SK-N-MC (cell line): ENCODE measurements around the gene FOXF2.

Source experiments
- DNase-seq: peaks from one replicate; pipeline ENCODE4 v3.0.0-alpha.2; 2011; ENCODE audit warnings: low read depth, low spot score
- H3K27ac ChIP-seq: fragments of 200-600 bp; sonication (generic); 2 replicates; pipeline ENCODE4 v1.5.1; 2016; ENCODE audit warnings: mixed run types
- H3K36me3 ChIP-seq: fragments of 200-600 bp; sonication (generic); 2 replicates; pipeline ENCODE4 v1.6.1; 2017; ENCODE audit warnings: antibody characterized with exemption, low read length, mixed read lengths; ENCODE audit not compliant: insufficient read depth
- H3K4me3 ChIP-seq: fragments of 200-600 bp; sonication (generic); 2 replicates; pipeline ENCODE4 v1.5.1; 2016
- H3K9ac ChIP-seq: fragments of 200-600 bp; sonication (generic); 2 replicates; pipeline ENCODE4 v1.8.0; 2017; ENCODE audit warnings: mixed run types, mixed read lengths; ENCODE audit not compliant: insufficient read length
- H3K9me3 ChIP-seq: fragments of 200-600 bp; sonication (generic); 2 replicates; pipeline ENCODE4 v1.6.1; 2017; ENCODE audit warnings: low read depth, mild to moderate bottlenecking, antibody characterized with exemption, low read length, moderate library complexity, mixed read lengths
- EZH2 ChIP-seq: fragments of 200-600 bp; sonication (generic); IDR thresholded peaks from one replicate; pipeline ENCODE4 v1.6.1; 2017; ENCODE audit warnings: antibody characterized with exemption
- FOXP2 ChIP-seq: optimal IDR thresholded peaks from 2 replicates; pipeline ENCODE3; 2011; ENCODE audit warnings: mild to moderate bottlenecking, moderate library complexity; ENCODE audit not compliant: insufficient read depth; ENCODE audit errors: extremely low read length, control extremely low read depth
- POLR2AphosphoS5 ChIP-seq: IDR thresholded peaks from 2 replicates; pipeline ENCODE4 v1.6.1; 2012; ENCODE audit warnings: mild to moderate bottlenecking, low read depth, low read length, borderline replicate concordance

FOXF2 gene

DNA sequence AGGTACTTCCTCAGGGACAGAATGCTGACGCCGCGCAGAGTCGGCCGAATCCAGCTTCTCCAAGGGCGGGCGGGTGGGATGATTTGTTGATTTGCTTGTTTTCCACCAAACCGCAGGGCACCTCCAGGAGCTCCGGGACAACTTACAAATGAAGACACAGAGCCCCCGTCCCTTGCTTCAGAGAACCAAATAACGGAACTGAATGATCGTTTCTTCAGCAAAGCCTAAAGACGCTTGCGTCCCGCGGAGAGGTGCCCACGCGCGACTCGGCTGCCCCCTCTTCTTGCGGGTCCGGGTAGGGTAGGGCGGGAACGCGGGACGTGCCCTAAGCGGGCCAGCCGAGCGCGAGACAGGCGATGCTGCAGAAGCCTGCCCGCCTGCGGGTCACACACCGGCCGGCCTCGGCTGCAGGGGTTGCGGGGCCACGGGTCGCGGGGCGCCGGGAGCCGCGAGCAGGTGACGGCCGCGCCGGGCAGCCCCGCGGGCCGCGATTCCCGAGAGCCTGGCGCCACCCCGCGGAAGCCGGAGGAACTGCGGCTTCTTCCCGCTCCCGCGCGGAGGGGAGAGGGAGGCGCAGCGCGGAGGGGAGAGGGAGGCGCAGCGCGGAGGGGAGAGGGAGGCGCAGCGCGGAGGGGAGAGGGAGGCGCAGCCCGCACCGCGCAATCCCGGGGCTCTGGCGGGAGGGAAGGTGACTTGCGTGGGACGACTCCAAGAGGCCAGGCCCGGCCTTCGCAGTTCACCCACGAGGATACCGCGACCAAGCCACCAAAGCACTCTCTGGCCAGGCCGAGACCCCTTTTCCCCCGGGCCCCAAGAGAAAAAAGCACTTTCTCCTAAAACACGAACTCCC is 7.7 kb upstream of the FOXF2 start:
- Histone ChIP-seq H3K27ac (no peak overlapping the region), H3K4me3 (peak overlapping the region; percentile 67), H3K9me3 (no peaks in the 10 kb centered on the region), H3K9ac (no peak overlapping the region), H3K36me3 (no peaks in the 10 kb centered on the region)
- no peak for DNase-seq
- no peak for TF ChIP-seq FOXP2
- no peak for TF ChIP-seq POLR2AphosphoS5
- TF ChIP-seq EZH2 = no peak

DNA sequence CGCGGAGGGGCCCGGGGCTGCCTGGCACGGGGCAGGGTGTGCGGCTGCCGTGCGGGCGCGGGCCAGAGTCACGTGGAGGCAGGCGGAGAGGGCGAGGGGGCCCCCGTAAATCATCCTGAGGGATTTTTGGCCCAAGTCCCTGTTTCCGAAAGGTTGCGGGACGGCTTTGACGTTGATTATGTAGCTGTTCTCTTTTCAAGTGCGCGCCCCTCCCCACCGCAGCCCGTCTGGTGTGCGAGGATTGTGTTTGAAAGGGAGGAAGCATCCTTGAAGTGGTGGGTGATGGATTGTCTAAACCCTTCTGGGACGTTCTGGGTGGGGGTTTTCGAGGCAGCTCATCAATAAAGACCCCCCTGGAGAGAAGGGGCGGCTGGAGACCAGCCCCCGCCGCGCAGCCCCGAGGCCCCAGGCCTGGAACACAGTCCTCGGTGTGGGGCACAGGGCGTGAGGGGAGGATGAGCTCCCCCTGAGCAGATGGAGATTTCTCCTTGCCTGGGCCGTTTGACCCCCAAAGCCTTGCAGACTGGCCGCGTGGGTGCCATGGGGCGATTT is 7.0 kb upstream of the FOXF2 start:
- TF ChIP-seq FOXP2 (no peak), EZH2 (no peak), POLR2AphosphoS5 (no peak)
- Histone ChIP-seq H3K27ac (no peak overlapping the region), H3K36me3 (no peaks in the 10 kb centered on the region), H3K4me3 (peak overlapping the region; percentile 67), H3K9ac (no peak overlapping the region), H3K9me3 (no peaks in the 10 kb centered on the region)
- DNase-seq = no peak

DNA sequence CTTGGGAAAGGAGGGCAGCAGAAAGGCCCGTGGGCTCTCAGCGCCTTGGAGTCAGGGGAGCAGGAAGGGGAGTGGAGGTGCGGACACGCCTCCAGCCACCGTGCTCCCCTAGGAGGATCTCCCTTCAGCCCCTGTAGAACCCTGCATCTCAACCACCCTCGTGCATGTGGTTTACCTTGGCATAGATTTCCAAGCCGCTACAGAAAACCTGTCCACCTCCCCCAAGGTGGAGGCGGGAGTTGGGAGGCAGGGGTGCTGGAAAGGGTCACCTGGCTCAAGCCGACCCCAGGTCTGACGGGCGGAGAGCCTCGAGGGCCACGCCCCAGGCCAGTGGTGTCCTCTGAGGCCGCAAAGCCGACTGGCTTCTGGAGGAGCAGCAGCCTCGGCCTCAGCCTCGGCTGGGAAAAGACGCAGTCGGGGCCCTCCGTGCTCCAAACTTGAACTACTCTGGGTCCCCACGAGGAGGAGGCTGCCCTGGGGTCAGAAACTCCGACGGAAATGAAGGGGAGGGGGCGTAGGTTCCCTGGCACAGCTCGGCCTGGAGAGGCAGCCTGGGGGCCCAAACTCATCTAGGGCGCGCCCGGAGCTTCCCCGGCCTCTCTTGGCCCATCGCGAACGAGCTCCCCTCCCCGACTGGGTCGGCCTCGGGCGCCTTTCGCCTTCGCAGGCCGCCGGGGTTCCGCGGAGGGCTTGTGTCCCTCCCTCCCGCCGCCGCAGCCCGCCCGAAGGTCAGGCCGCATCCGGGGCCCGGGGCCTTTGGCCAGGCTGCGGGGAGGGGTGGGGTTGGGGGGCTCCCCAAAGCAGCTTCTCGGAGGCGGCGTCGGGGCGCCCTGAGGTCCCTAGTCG is 6.3 kb upstream of the FOXF2 start:
- Histone ChIP-seq H3K9ac (no peak overlapping the region), H3K9me3 (no peaks in the 10 kb centered on the region), H3K27ac (no peak overlapping the region), H3K36me3 (no peaks in the 10 kb centered on the region), H3K4me3 (no peak overlapping the region)
- no peak for DNase-seq
- TF ChIP-seq EZH2 (no peak), POLR2AphosphoS5 (no peak), FOXP2 (no peak)

DNA sequence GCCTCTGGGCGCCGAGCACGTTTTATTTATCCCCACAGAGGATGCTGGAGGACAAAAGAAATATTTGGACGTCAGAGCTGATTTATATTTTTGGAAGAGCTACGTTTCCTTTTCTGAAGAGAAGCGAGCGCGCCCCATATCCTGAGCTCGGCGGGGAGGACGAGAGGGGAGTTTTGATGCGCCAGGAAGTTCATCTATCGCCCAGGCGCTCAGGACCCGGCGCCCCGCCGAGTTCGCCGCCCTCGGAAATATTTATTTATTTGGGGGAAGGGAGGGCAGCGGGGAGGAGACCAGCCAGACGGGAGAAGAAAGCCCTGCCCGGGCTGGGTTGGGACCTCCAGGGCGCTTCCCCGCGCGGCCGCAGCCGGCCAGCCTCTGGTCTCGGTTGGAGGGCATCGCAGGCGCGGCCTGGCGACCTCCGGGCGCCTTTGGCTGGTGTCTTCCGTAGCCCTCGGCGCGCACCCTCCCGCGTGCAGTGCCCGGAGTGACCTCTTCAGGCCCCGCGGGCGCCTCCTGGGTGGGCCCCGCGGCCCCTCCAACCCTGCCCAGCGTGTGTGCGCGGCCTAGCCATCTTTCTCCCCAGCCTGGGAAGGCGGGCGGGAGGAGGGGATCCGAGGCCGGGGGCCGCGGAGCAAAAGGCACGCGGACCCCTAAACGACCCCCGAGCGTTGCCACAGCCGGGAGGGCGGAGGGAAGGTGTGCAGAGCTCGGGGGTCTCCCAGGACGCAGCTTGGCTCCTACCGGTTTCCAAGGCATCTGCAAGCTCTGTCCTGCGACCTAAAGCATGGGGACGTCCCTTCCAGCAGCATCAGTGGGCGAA is 5.4 kb upstream of the FOXF2 start:
- no peak for DNase-seq
- Histone ChIP-seq H3K9ac (no peak overlapping the region), H3K36me3 (no peaks in the 10 kb centered on the region), H3K27ac (no peak overlapping the region), H3K4me3 (no peak overlapping the region), H3K9me3 (no peaks in the 10 kb centered on the region)
- TF ChIP-seq FOXP2 (no peak), EZH2 (no peak), POLR2AphosphoS5 (no peak)

DNA sequence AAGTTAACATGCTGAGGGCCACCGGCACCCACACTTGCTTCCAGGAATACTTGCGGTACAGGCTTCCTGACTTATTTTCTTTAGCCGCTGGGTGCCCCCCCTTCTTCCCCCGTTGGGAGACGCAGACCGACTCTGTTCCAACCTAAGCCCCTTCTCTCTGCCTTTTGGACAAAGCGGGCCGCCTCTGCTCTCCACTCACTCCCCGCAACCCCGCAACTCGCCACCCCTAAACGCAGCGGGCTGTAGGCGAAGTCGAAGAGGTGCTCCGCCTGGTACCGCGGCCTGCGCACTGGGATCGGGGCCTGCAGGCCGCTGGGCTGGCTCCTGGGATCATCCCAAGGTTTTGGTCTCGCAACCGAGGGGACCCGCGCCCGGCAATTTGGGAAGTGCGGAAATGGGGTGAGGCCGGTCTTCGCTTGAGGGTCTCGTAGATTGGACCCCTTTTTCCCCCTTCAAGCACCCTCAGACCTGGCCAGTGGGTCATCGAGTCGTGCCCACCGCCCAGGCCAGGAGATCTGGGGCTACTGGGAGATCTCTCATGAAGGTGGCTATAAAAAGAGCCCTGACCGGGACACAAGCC is 4.7 kb upstream of the FOXF2 start:
- H3K27ac ChIP-seq = no peak overlapping the region
- DNase-seq = no peak
- no peaks in the 10 kb centered on the region for H3K36me3 ChIP-seq
- H3K4me3 ChIP-seq = no peak overlapping the region
- H3K9me3 ChIP-seq = no peaks in the 10 kb centered on the region
- TF ChIP-seq FOXP2 (no peak), POLR2AphosphoS5 (no peak), EZH2 (no peak)
- no peak overlapping the region for H3K9ac ChIP-seq

DNA sequence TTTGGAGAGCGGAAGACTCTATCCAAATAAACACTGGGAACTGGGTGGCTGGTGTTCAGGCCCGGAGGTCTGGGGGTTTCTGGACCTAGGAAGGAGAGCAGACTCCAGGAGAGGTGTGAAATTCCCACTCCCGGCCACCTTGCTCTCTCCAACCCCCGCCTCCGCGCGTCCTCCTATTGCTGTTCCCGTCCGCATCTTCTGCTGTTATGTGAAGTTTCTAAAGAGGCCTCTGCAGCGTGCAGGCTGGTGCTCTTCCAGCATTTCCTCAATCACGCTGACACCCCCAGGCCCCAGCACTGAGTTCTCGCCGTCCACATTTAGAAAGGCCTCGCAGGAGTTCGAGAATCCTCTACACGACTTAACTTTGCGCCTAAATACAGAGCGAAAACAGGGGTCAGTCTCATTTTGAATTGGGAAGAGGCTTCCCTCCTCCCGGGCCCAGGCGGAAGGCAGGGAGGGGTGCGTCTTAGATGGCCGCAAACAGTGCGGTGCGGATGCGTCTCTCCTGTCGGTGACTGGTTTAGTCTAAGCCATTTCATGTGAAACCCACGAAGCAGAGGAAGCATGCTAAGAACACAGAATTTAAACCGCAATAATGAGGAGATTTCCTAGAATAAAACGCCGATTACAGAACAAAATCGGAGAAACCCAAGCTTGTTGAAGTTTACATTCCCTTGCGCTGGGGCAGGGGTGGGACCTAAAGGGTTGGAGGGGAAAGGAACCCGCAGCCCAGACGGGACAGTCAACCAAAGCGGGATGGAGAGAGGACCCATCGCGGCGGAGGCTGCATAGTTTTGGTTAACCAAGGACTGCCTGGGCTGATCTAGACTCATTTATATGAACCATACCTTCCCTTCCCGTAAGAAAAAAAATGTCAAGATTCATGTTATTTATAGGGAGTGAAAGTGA is 4.0 kb upstream of the FOXF2 start:
- TF ChIP-seq POLR2AphosphoS5 (no peak), FOXP2 (no peak), EZH2 (no peak)
- Histone ChIP-seq H3K9me3 (no peaks in the 10 kb centered on the region), H3K36me3 (no peaks in the 10 kb centered on the region), H3K27ac (no peak overlapping the region), H3K9ac (no peak overlapping the region), H3K4me3 (no peak overlapping the region)
- DNase-seq = no peak

DNA sequence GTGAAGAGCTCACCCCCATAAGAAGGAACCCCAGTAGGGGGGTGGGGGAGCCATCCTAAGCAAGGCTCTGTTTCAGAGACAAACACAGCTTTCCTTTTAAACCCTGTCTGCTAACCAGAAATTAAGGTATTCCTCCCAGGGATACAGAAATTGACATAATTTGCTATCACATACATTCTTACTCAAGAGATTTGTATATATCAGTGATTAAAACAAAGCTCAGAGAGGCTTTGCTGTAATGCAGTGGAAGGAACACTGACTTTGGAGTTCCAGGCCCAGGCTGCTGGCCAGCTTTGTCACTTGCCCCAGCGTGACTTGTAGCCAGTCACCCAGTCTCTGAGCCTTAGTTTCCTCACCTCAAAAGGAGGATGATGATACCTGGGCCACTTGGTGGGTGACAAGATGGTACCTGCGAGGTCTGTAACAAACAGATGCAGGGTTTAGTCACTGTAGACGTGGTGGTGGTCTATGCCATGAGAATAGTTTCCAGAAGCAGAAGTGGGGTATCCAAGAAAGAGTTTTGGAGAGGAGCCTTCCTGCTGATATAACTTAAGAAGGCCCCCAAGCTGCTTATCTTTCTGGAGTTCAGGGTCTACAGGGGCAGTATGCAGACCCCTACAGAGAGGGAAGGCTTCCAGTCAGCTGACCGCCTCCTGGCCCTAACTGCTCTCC is 3.2 kb upstream of the FOXF2 start:
- Histone ChIP-seq H3K36me3 (no peaks in the 10 kb centered on the region), H3K9ac (no peak overlapping the region), H3K27ac (no peak overlapping the region), H3K4me3 (no peak overlapping the region), H3K9me3 (no peaks in the 10 kb centered on the region)
- no peak for TF ChIP-seq EZH2
- TF ChIP-seq FOXP2 = no peak
- no peak for TF ChIP-seq POLR2AphosphoS5
- no peak for DNase-seq
